ENCODE data around the gene RILP. TPM values are rescaled to one million over a fixed set of nuclear protein-coding genes. Genes with fewer than 3 reads are reported as not detected.
A peak's percentile ranks its signal among the peaks of the same experiment; 100 is the strongest.

Gene RILP
- total and polyA plus RNA-seq, 2 of the 4 experiments (the other 2 are of a cell fraction), result 3.9 to 6.0 TPM

DNA sequence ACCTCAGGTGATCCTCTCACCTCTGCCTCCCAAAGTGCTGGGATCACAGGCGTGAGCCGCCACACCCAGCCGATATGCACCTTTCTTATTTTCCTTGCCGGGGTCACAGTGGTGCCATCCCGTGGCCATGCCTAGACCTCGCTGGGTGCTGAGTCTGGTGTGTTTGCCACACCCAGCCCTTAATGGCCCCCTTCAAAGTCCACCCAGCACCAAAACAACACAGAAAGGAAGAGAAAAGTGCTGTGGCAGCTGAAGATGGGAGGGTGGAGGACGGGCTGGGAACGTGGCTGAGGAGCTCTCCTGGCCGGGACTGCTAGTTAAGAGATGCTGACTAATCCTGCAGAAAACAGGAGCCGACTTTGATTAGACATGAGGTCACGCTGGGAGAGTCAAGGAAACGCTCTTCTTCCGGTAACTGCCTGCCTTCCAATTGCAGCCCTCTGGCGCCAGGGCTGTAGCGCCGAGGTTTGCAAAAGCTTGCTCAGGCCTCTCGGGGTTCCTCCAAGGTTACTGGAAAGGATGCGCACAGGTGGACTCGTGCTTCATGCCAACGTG, 32.0 kb downstream of the RILP start:
- intact Hi-C loops (cut with micrococcal nuclease), result no loop called here
- DNase-seq, result peak; percentile 77
- peaks cover 3% of the 10 kb centered on the region; the same call in 1 of the 2 replicates for H3K4me1 ChIP-seq (ENCODE audit: control insufficient read depth, insufficient read depth, low read length)
- H3K9me1 ChIP-seq (ENCODE audit: insufficient read depth, low read length), result no peaks in the 10 kb centered on the region
- H3K27me3 ChIP-seq (ENCODE audit: control insufficient read depth, insufficient read depth, low read length), result no peaks in the 10 kb centered on the region
- no peak overlapping the region for H2BK120ac ChIP-seq (ENCODE audit: low read depth, low read length)
- dilution Hi-C loops (cut with HindIII; ENCODE audit: low sequenced_read_pairs, unreplicated experiment), result no loop called here
- H3K27ac ChIP-seq (ENCODE audit: insufficient read depth, low read length), result peak overlapping the region; percentile 41; the same call in 1 of the 2 replicates
- CTCF ChIA-PET, result interaction anchor here (1.0 kb wide), 1 partner anchor 43 kb away, joined by 3 read pairs; no protein-coding TSS in a partner anchor
- no peak overlapping the region for H2BK20ac ChIP-seq (ENCODE audit: low read depth, low read length)
- 0 out of 2 replicates have a peak overlapping the region, but pooled peaks have one; percentile 11 for H3K4ac ChIP-seq (ENCODE audit: low read depth, low read length)
- peak overlapping the region in 1 of 2 experiments; percentile 30; a peak in 3 of 4 replicates for H4K8ac ChIP-seq (ENCODE audit: low read depth in 2 of 2, low read length in 2 of 2)
- H3K9me3 ChIP-seq (ENCODE audit: control insufficient read depth, insufficient read depth, low read length), result no peaks in the 10 kb centered on the region
- POLR2A ChIA-PET (ENCODE audit: unreplicated experiment), result no interaction called here
- H3K36me3 ChIP-seq (ENCODE audit: control insufficient read depth, insufficient read depth, low read length), result no peaks in the 10 kb centered on the region
- TF ChIP-seq MAFK (IDR thresholded peaks at IDR 0.05; ENCODE audit: low read depth, low read length) (peak; percentile 4; the same call in 1 of the 2 replicates), FOS (IDR thresholded peaks at IDR 0.05; ENCODE audit: low read depth, low read length) (no peak), CTCF (conservative IDR thresholded peaks at IDR 0.05; ENCODE audit: low read depth, low read length) (0 out of 2 replicates have a peak, but pooled peaks have one; percentile 5)
- no peak overlapping the region for H2BK5ac ChIP-seq (ENCODE audit: low read depth, low read length, poor library complexity, severe bottlenecking)
- WGBS, 2 experiments (ENCODE audit: extremely low coverage in 2 of 2, insufficient read length in 1 of 2), result 68% methylated on average over 7 of the region's 20 CpGs; no CpG with 5 or more reads in 1 of the 2 experiments
- no peak overlapping the region for H3K18ac ChIP-seq (ENCODE audit: low read depth, low read length)
- no peak overlapping the region for H3K56ac ChIP-seq (ENCODE audit: extremely low read depth, insufficient read depth, low read length)
- no peak overlapping the region for H3K9ac ChIP-seq (ENCODE audit: low read depth, low read length)
- H2AFZ ChIP-seq (replicated peaks; ENCODE audit: low read length, poor library complexity), result peak overlapping the region; percentile 74
- no peaks in the 10 kb centered on the region for H3K79me1 ChIP-seq (ENCODE audit: low read depth in 1 of 2, low read length in 2 of 2)
- in situ Hi-C loops (cut with MboI; ENCODE audit: low sequenced_read_pairs), result no loop called here
- BruUV-seq (replicated peaks), result no TSS peak
- H3K4me2 ChIP-seq (ENCODE audit: low read depth, low read length), result no peak overlapping the region
- H3K14ac ChIP-seq (replicated peaks; ENCODE audit: low read depth, low read length), result no peak overlapping the region
- no peak overlapping the region for H2AK5ac ChIP-seq (ENCODE audit: low read depth, low read length)
- no peak overlapping the region for H3K23ac ChIP-seq (ENCODE audit: low read depth, low read length)
- H2AK9ac ChIP-seq (replicated peaks; ENCODE audit: low read depth, low read length, poor library complexity), result peak overlapping the region; percentile 51
- H3K4me3 ChIP-seq (ENCODE audit: insufficient read depth, low read depth, low read length), result no peak overlapping the region
- ATAC-seq (ENCODE audit: low read depth), result peak; percentile 93
- no peak overlapping the region; the same call in 2 of the 3 replicates for H2BK15ac ChIP-seq (ENCODE audit: low read depth, low read length)
- H4K5ac ChIP-seq (ENCODE audit: low read depth, low read length), result no peak overlapping the region
- no peak overlapping the region for H4K91ac ChIP-seq (ENCODE audit: insufficient read depth, low read depth, low read length)
- no peaks in the 10 kb centered on the region for H4K20me1 ChIP-seq (ENCODE audit: insufficient read depth, low read length)

Measured in IMR-90 (cell line).